Measurements from ENCODE around the gene UNC13C.

Gene UNC13C

DNA sequence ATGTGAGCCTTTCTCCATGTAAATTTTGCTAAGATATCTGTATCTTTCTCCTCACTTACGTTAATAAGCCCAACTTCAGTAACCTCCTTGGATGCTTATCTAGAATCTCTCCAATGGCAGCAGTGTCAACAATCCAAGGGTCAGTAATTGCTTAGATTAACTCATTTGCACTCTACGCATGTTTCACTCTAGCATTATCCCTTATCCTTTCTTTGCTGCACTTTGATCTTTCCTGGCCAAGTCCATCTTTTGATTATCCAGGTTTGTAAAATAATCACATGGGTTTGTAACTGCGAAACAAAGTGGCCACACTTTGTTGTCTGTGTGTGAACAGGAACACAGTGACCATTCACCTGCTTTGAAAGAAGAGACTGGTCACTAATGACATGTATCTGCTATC is 640.9 kb downstream of the UNC13C start:
- no peak overlapping the region for H3K4me3 ChIP-seq (ENCODE audit: low read length in 2 of 2)
- H3K9me3 ChIP-seq (ENCODE audit: control insufficient read depth in 2 of 2, low read length in 2 of 2), result no peaks in the 10 kb centered on the region
- no peak overlapping the region for H3K9ac ChIP-seq (ENCODE audit: low read length in 2 of 2)
- H3K4me1 ChIP-seq (ENCODE audit: control insufficient read depth, insufficient read depth, low read length), result no peaks in the 10 kb centered on the region
- no peaks in the 10 kb centered on the region for H3K36me3 ChIP-seq (ENCODE audit: control insufficient read depth in 2 of 2, insufficient read depth in 2 of 2, low read length in 2 of 2)
- H3K27ac ChIP-seq (ENCODE audit: low read length), result no peak overlapping the region
- no peaks in the 10 kb centered on the region for H3K27me3 ChIP-seq (ENCODE audit: control insufficient read depth in 1 of 2, insufficient read depth in 2 of 2, low read length in 2 of 2)

DNA sequence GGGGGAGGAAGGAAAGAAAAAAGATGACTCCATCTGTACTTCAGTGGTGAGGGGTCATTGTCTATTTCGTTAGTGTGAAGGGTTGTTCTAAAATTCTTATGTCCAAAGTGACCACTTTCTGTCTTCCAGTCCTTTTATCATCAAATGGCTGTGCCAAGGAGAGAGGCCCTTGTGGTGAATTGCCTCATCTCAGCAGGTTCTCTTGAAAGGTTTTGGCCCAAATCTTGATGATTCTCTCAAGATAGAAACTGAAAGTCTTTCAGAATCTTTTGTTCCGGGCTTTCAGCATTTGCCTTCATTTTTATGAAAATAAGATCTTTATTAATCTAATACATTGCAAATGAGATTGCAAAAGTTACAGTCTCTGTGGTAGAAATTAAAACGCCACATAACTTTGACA is 642.7 kb downstream of the UNC13C start:
- Histone ChIP-seq H3K9ac (ENCODE audit: low read length in 2 of 2) (no peak overlapping the region), H3K27ac (ENCODE audit: low read length) (no peak overlapping the region), H3K9me3 (ENCODE audit: control insufficient read depth in 2 of 2, low read length in 2 of 2) (no peaks in the 10 kb centered on the region), H3K4me3 (ENCODE audit: low read length in 2 of 2) (no peak overlapping the region), H3K27me3 (ENCODE audit: control insufficient read depth in 1 of 2, insufficient read depth in 2 of 2, low read length in 2 of 2) (no peaks in the 10 kb centered on the region), H3K36me3 (ENCODE audit: control insufficient read depth in 2 of 2, insufficient read depth in 2 of 2, low read length in 2 of 2) (no peaks in the 10 kb centered on the region), H3K4me1 (ENCODE audit: control insufficient read depth, insufficient read depth, low read length) (no peaks in the 10 kb centered on the region)

DNA sequence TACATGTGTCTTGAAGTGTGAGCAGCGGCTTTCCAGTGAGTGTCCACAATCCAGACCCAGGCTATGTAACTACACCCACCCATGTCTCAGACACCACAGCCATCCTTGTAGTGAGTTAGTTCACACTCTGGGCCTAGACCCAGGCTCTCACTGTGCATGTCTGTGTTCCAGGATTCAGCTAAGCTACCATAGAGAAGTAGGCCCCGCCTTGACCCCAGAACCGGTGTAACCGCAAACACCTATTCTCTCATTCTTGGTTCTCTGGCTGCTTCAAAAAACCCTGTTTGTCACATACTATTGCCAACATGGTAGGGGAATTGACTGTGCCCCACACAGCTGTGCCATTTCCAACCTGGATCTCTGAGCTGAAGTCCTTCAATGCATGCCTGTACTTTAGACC is 657.9 kb downstream of the UNC13C start:
- H3K27me3 ChIP-seq (ENCODE audit: control insufficient read depth in 1 of 2, insufficient read depth in 2 of 2, low read length in 2 of 2), result no peaks in the 10 kb centered on the region
- no peak overlapping the region for H3K4me3 ChIP-seq (ENCODE audit: low read length in 2 of 2)
- H3K4me1 ChIP-seq (ENCODE audit: control insufficient read depth, insufficient read depth, low read length), result no peaks in the 10 kb centered on the region
- H3K9me3 ChIP-seq (ENCODE audit: control insufficient read depth in 2 of 2, low read length in 2 of 2), result no peaks in the 10 kb centered on the region
- no peak overlapping the region for H3K27ac ChIP-seq (ENCODE audit: low read length)
- no peaks in the 10 kb centered on the region for H3K36me3 ChIP-seq (ENCODE audit: control insufficient read depth in 2 of 2, insufficient read depth in 2 of 2, low read length in 2 of 2)
- no peak overlapping the region for H3K9ac ChIP-seq (ENCODE audit: low read length in 2 of 2)

DNA sequence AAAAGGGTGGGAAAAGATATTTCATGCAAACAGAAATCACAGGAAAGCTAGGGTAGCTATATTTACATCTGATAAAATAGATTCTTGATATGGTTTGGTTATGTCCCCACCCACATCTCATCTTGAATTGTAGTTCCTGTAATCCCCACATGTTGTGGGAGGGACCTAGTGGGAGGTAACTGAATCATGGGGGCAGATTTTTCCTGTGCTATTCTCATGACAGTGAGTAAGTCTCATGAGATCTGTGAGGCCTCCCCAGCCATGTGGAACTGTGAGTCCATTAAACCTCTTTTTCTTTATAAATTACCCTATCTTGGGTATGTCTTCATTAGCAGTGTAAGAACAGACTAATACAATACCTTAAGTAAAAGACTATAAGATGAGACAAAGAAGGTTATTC is 660.4 kb downstream of the UNC13C start:
- Histone ChIP-seq H3K9ac (ENCODE audit: low read length in 2 of 2) (no peak overlapping the region), H3K4me1 (ENCODE audit: control insufficient read depth, insufficient read depth, low read length) (no peaks in the 10 kb centered on the region), H3K4me3 (ENCODE audit: low read length in 2 of 2) (no peak overlapping the region), H3K36me3 (ENCODE audit: control insufficient read depth in 2 of 2, insufficient read depth in 2 of 2, low read length in 2 of 2) (no peaks in the 10 kb centered on the region), H3K27me3 (ENCODE audit: control insufficient read depth in 1 of 2, insufficient read depth in 2 of 2, low read length in 2 of 2) (no peaks in the 10 kb centered on the region), H3K27ac (ENCODE audit: low read length) (no peak overlapping the region), H3K9me3 (ENCODE audit: control insufficient read depth in 2 of 2, low read length in 2 of 2) (no peaks in the 10 kb centered on the region)

DNA sequence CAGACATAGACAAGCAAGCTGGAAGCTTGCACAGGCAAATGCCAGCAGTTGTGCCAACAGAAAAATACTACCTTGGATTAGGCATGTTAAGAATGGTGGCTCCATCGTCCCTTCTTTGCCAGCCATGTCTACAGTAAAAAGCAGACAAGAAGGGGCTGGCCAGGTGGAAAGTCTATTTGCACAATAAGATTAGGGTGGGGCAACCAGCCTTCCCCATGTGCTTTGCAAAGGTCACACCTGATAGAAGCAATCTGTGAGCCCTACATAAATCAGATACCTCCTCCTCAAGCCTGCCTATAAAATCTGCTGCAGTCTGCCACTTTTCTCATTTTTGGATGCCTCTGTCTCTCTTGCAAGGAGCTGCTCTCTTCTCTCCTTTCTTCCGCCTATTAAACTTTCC is 662.6 kb downstream of the UNC13C start:
- no peaks in the 10 kb centered on the region for H3K27me3 ChIP-seq (ENCODE audit: control insufficient read depth in 1 of 2, insufficient read depth in 2 of 2, low read length in 2 of 2)
- H3K4me1 ChIP-seq (ENCODE audit: control insufficient read depth, insufficient read depth, low read length), result no peaks in the 10 kb centered on the region
- H3K4me3 ChIP-seq (ENCODE audit: low read length in 2 of 2), result no peak overlapping the region
- no peaks in the 10 kb centered on the region for H3K9me3 ChIP-seq (ENCODE audit: control insufficient read depth in 2 of 2, low read length in 2 of 2)
- no peak overlapping the region for H3K9ac ChIP-seq (ENCODE audit: low read length in 2 of 2)
- H3K36me3 ChIP-seq (ENCODE audit: control insufficient read depth in 2 of 2, insufficient read depth in 2 of 2, low read length in 2 of 2), result no peaks in the 10 kb centered on the region
- no peak overlapping the region for H3K27ac ChIP-seq (ENCODE audit: low read length)

DNA sequence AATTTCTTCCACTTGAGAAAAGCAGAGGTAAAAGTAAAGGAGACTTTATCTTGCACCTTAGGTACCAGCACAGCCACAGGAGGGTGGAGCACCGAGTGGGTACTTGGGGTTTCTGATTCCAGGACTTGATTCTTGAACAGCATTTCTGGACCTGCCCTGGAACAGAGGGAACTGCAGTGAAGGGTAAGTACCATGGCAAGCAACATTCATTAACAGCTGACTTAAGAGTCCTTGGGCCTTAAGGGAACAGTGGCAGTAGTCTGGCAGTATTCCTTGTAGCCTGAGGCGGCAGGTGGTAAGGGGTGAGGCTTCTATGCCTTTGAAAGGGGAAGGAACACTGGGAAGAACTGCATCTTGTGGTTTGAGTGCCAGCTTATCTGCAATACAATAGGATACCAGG is 666.6 kb downstream of the UNC13C start:
- no peaks in the 10 kb centered on the region for H3K27me3 ChIP-seq (ENCODE audit: control insufficient read depth in 1 of 2, insufficient read depth in 2 of 2, low read length in 2 of 2)
- no peak overlapping the region for H3K27ac ChIP-seq (ENCODE audit: low read length)
- no peak overlapping the region for H3K4me3 ChIP-seq (ENCODE audit: low read length in 2 of 2)
- H3K36me3 ChIP-seq (ENCODE audit: control insufficient read depth in 2 of 2, insufficient read depth in 2 of 2, low read length in 2 of 2), result no peaks in the 10 kb centered on the region
- no peak overlapping the region for H3K9ac ChIP-seq (ENCODE audit: low read length in 2 of 2)
- H3K9me3 ChIP-seq (ENCODE audit: control insufficient read depth in 2 of 2, low read length in 2 of 2), result peaks cover 2 to 4% of the 10 kb centered on the region in 2 donors
- no peaks in the 10 kb centered on the region for H3K4me1 ChIP-seq (ENCODE audit: control insufficient read depth, insufficient read depth, low read length)

DNA sequence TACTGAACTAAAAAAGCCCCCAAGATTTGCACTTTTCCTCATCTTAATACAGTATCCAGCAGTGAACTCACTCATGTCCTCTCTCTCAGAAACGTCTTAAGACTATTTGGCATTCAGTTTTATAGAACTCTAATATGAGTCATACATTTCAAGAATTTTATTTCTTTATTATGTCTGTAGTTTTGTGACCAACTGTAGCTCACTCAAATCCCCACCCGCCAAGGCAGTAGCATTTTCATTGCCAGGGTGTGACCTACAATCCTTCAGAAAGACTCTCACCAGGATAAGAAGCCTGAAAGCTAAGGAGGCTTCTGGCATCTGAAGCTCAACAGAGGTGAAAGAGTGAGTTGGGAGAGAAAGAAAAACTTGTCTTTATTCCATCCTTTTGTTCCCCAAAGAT is 681.4 kb downstream of the UNC13C start:
- H3K27ac ChIP-seq (ENCODE audit: low read length), result no peak overlapping the region
- no peak overlapping the region for H3K9ac ChIP-seq (ENCODE audit: low read length in 2 of 2)
- H3K36me3 ChIP-seq (ENCODE audit: control insufficient read depth in 2 of 2, insufficient read depth in 2 of 2, low read length in 2 of 2), result no peaks in the 10 kb centered on the region
- H3K27me3 ChIP-seq (ENCODE audit: control insufficient read depth in 1 of 2, insufficient read depth in 2 of 2, low read length in 2 of 2), result no peaks in the 10 kb centered on the region
- no peak overlapping the region for H3K4me3 ChIP-seq (ENCODE audit: low read length in 2 of 2)
- H3K4me1 ChIP-seq (ENCODE audit: control insufficient read depth, insufficient read depth, low read length), result no peaks in the 10 kb centered on the region
- H3K9me3 ChIP-seq (ENCODE audit: control insufficient read depth in 2 of 2, low read length in 2 of 2), result no peaks in the 10 kb centered on the region

DNA sequence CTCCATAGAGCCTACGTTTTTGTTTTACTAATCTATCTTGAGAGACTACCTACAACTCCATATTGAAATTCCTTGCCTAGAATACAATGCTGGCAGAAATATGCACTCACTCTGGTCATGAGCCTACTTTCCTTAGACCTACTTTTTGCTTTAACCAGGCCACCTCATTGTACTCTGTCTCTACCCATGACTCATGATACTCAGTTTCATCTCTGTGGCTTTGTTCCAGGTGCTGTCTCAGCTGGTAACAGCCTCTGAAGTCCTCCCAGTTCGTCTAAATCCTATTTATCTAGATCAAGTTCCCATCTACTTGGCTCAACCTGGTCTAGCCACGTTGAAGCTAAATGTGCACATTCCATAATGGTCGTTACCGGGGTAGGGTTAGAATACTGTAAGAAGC is 682.1 kb downstream of the UNC13C start:
- Histone ChIP-seq H3K9me3 (ENCODE audit: control insufficient read depth in 2 of 2, low read length in 2 of 2) (no peaks in the 10 kb centered on the region), H3K4me3 (ENCODE audit: low read length in 2 of 2) (no peak overlapping the region), H3K36me3 (ENCODE audit: control insufficient read depth in 2 of 2, insufficient read depth in 2 of 2, low read length in 2 of 2) (no peaks in the 10 kb centered on the region), H3K27ac (ENCODE audit: low read length) (no peak overlapping the region), H3K9ac (ENCODE audit: low read length in 2 of 2) (no peak overlapping the region), H3K27me3 (ENCODE audit: control insufficient read depth in 1 of 2, insufficient read depth in 2 of 2, low read length in 2 of 2) (no peaks in the 10 kb centered on the region), H3K4me1 (ENCODE audit: control insufficient read depth, insufficient read depth, low read length) (no peaks in the 10 kb centered on the region)

DNA sequence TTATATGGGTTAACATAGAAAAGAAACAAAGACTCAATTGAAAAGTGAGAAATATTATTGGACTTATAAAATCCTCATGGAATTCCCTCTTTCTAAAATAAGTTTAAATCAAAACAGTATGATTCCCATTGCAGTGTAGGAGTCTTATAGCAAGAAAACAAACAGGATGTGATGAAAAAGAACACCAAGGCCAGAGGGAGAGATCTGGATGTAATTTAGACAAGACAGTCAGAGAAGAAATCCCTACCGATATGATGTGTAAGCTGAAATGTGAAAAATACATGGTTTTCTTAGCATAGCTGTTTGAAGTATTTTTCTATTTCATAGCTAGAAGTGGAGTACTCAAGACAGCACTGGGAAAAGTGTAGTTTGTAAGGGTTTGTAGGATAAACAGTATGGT is 697.0 kb downstream of the UNC13C start:
- H3K4me3 ChIP-seq (ENCODE audit: low read length in 2 of 2), result no peak overlapping the region
- H3K27ac ChIP-seq (ENCODE audit: low read length), result no peak overlapping the region
- H3K36me3 ChIP-seq (ENCODE audit: control insufficient read depth in 2 of 2, insufficient read depth in 2 of 2, low read length in 2 of 2), result no peaks in the 10 kb centered on the region

DNA sequence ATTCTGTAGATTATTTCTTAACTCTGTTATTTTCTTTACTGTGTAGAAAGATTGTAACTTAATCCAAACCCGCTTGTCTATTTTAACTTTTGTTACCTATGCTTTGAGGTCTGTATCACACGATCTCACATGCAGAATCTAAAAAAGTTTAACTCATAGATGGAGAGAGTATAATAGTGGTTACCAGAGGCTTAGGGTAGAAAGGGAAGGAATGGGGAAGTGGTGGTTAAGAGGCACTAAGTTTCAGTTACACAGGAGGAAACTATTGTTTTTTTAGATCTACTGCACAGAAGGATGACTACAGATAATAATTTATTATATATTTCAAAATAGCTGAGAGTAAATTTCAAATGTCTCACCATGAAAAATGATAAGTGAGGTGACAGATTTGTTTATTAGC is 703.3 kb downstream of the UNC13C start:
- no peak overlapping the region for H3K4me3 ChIP-seq (ENCODE audit: low read length in 2 of 2)
- no peak overlapping the region for H3K9ac ChIP-seq (ENCODE audit: low read length in 2 of 2)
- no peaks in the 10 kb centered on the region for H3K4me1 ChIP-seq (ENCODE audit: control insufficient read depth, insufficient read depth, low read length)
- no peak overlapping the region for H3K27ac ChIP-seq (ENCODE audit: low read length)
- H3K27me3 ChIP-seq (ENCODE audit: control insufficient read depth in 1 of 2, insufficient read depth in 2 of 2, low read length in 2 of 2), result no peaks in the 10 kb centered on the region
- no peaks in the 10 kb centered on the region for H3K36me3 ChIP-seq (ENCODE audit: control insufficient read depth in 2 of 2, insufficient read depth in 2 of 2, low read length in 2 of 2)
- H3K9me3 ChIP-seq (ENCODE audit: control insufficient read depth in 2 of 2, low read length in 2 of 2), result no peaks in the 10 kb centered on the region

More for the DNA sequence above, 697.0 kb downstream of the UNC13C start:
- H3K9me3 ChIP-seq (ENCODE audit: control insufficient read depth in 2 of 2, low read length in 2 of 2), result no peaks in the 10 kb centered on the region
- no peaks in the 10 kb centered on the region for H3K4me1 ChIP-seq (ENCODE audit: control insufficient read depth, insufficient read depth, low read length)
- no peaks in the 10 kb centered on the region for H3K27me3 ChIP-seq (ENCODE audit: control insufficient read depth in 1 of 2, insufficient read depth in 2 of 2, low read length in 2 of 2)
- no peak overlapping the region for H3K9ac ChIP-seq (ENCODE audit: low read length in 2 of 2)
